Stomach (tissue), 4 donors: ENCODE measurements around the gene CAV1.

Source experiments
- CTCF ChIP-seq, 7 experiments: fragments of 450-650 bp in 4 of 7; fragments of 200-600 bp in 3 of 7; sonication (generic) in 3 of 7; IDR thresholded peaks; one replicate each; pipeline ENCODE4 v1.5.1; 2016 to 2019; ENCODE audit warnings: antibody characterized with exemption in 7 of 7, control low read depth in 2 of 7, mild to moderate bottlenecking in 1 of 7
- EP300 ChIP-seq: sonication (generic); formaldehyde crosslinking; IDR thresholded peaks from one replicate; pipeline ENCODE4 v1.6.1; 2017; ENCODE audit warnings: antibody characterized with exemption
- POLR2A ChIP-seq, 4 donors: fragments of 450-650 bp; IDR thresholded peaks; one replicate each; pipeline ENCODE4 v1.6.1; 2016; ENCODE audit warnings: antibody characterized with exemption in 4 of 4, control low read depth in 2 of 4, mild to moderate bottlenecking in 1 of 4, moderate library complexity in 1 of 4
- POLR2AphosphoS5 ChIP-seq, 3 donors: sonication (generic); formaldehyde crosslinking; IDR thresholded peaks; one replicate each; pipeline ENCODE4 v1.6.1; 2016; ENCODE audit warnings: antibody characterized with exemption in 3 of 3

GRCh38 chr7:116598278-116598677, 73.4 kb downstream of the CAV1 start:
- TF ChIP-seq CTCF (IDR thresholded peaks at IDR 0.05) (no peak), POLR2A (IDR thresholded peaks at IDR 0.05) (no peak), POLR2AphosphoS5 (IDR thresholded peaks at IDR 0.05) (no peak), EP300 (no peak)
